Breast epithelium (tissue), 3 donors: ENCODE results near the gene EHF.

Source experiments
- CTCF ChIP-seq, 3 donors: fragments of 450-650 bp; IDR thresholded peaks; one replicate each; pipeline ENCODE4 v1.5.1; 2016 to 2017; ENCODE audit warnings: antibody characterized with exemption in 3 of 3, mild to moderate bottlenecking in 3 of 3, moderate library complexity in 3 of 3
- POLR2A ChIP-seq: fragments of 450-650 bp; IDR thresholded peaks from one replicate; pipeline ENCODE4 v1.6.1; 2016; ENCODE audit warnings: antibody characterized with exemption, mild to moderate bottlenecking, moderate library complexity
- POLR2AphosphoS5 ChIP-seq, 3 donors: sonication (generic); formaldehyde crosslinking; IDR thresholded peaks; one replicate each; pipeline ENCODE4 v1.6.1; 2017; ENCODE audit warnings: antibody characterized with exemption in 3 of 3

- TF ChIP-seq CTCF (IDR thresholded peaks at IDR 0.05) (no peak), POLR2A (no peak), POLR2AphosphoS5 (IDR thresholded peaks at IDR 0.05) (no peak)
Observed at GRCh38 chr11:34668583-34669053, 47.7 kb downstream of the EHF start.
